Activated CD4-positive, alpha-beta T cell treated with anti-CD3 and anti-CD28 coated beads, Interleukin-2, amount 10 ng/mL, durations not matched to agents 24 days and 14 days (primary cell): ENCODE measurements around the gene TRPM2. TPM values are rescaled to one million over a fixed set of nuclear protein-coding genes. Genes with fewer than 3 reads are reported as not detected.
A peak's percentile ranks its signal among the peaks of the same experiment; 100 is the strongest.
"Not testable (repeated sequence)": the region's sequence is repeated elsewhere in the genome, so short reads cannot be mapped to it uniquely, and the experiment has no call there.

Experiments
- DNase-seq: peaks from one replicate; pipeline ENCODE4 v3.0.0; 2022
- H3K27ac Mint-ChIP-seq: one replicate; pipeline ENCODE4 v1.8.0; 2022; ENCODE audit warnings: mild to moderate bottlenecking, mixed read lengths
- H3K27me3 Mint-ChIP-seq: one replicate; pipeline ENCODE4 v1.8.0; 2022; ENCODE audit warnings: mixed read lengths
- H3K36me3 Mint-ChIP-seq: one replicate; pipeline ENCODE4 v1.8.0; 2022; ENCODE audit warnings: low read depth, mild to moderate bottlenecking, mixed read lengths
- H3K4me1 Mint-ChIP-seq: one replicate; pipeline ENCODE4 v1.8.0; 2021; ENCODE audit warnings: mixed read lengths
- H3K4me3 Mint-ChIP-seq: one replicate; pipeline ENCODE4 v1.8.0; 2022; ENCODE audit warnings: mild to moderate bottlenecking, moderate library complexity, mixed read lengths
- H3K9me3 Mint-ChIP-seq: one replicate; pipeline ENCODE4 v1.8.0; 2021; ENCODE audit warnings: mixed read lengths
- intact Hi-C: fragments of 100-400 bp; cut with micrococcal nuclease; formaldehyde crosslinking; loops from one replicate; pipeline ENCODE4 v1.15.1; 2023
- total RNA-seq: library from RNA; stranded (reverse); gene quantifications from 2 replicates; pipeline ENCODE4 v1.2.3, GENCODE V29; 2022

Gene TRPM2
- total RNA-seq, 1 donor from 2014 or later, result 9.8 TPM

- DNase-seq, result no peak
- no peaks in the 10 kb centered on the region for H3K9me3 Mint-ChIP-seq
- intact Hi-C loops, result loop anchor here (5.0 kb wide), 4 partner anchors 38 to 1852 kb away; partner anchors contain the start of genes PCBP3 and PKNOX1
- H3K4me3 Mint-ChIP-seq, result no peak overlapping the region
- H3K36me3 Mint-ChIP-seq, result peaks cover 4% of the 10 kb centered on the region
- H3K27ac Mint-ChIP-seq, result no peak overlapping the region
- H3K27me3 Mint-ChIP-seq, result no peaks in the 10 kb centered on the region
- H3K4me1 Mint-ChIP-seq, result peaks cover 12% of the 10 kb centered on the region
These were observed 18.0 kb upstream of the TRPM2 start for GRCh38 chr21:44335266-44336059.

DNA sequence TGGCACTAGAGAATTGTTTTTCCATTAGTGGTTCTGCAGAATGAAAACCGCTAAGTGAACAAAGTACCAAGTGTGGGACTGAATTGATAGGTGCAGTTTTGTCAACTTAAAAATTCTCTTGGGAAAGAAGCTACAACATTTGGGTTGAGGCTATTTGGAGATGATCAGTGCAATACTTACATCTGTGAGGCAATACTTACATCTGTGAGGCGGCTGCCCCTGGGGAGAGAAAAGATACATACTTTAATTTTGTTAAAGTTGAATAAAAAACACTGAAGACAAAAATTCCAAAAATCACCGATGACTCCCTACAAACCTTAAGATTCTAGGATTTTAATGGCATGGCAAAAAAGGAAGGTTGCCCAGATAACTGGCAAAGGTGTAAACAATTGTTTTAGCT is 16.0 kb upstream of the TRPM2 start:
- Mint-ChIP-seq H3K36me3 (peaks cover 4% of the 10 kb centered on the region), H3K27me3 (no peaks in the 10 kb centered on the region), H3K4me3 (peak overlapping the region; percentile 50), H3K4me1 (peaks cover 13% of the 10 kb centered on the region), H3K9me3 (no peaks in the 10 kb centered on the region), H3K27ac (peak overlapping the region; percentile 58)
- intact Hi-C loops, result loop anchor here (5.0 kb wide), 4 partner anchors 40 to 1850 kb away; partner anchors contain the start of genes PCBP3 and PKNOX1
- no peak for DNase-seq

DNA sequence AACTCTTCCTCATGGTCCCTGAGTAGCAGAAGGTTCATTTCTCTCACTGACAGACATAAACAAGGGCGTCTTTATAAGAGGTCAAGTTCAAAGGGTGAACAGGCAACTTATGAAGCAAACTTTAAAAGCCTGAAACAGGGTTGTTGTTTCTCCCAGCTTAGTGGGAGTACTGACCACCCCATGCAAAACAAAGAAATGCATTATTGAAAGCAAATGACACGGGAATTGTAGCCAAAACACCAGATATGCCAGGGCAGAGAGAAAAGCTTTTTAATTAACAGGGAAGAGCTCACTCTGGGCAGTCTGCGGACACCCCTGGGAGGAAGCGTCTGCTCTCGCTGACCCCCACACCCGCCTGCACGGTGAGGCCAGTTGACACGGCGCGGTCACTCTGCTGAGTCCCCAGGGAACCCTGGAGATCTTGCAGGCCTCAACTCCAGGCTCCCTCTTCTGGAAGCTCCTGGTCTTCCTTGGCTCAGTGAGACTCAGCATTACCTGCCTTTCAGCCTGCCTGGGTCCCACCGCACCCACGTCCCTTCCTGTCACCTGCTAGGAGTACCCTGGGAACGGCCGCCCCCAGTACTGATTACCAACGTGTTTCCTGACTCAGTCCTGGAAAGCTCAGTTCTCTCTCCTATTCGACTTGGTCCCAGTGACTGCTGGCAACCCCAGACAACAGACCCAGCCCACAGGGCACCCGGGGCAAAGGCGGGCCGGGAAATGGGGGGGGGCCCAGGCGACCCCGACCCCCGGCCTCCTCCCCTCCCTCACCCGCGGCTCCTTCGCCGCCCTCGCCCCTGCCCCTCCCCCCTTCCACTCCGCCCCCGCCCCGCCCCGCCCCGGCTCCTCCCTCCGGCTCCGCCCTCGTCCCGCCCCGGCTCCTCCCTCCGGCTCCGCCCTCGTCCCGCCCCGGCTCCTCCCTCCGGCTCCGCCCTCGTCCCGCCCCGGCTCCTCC is 15.2 kb upstream of the TRPM2 start:
- peak; percentile 80 for DNase-seq
- H3K4me3 Mint-ChIP-seq, result peak overlapping the region; percentile 52
- H3K27me3 Mint-ChIP-seq, result no peaks in the 10 kb centered on the region
- no peaks in the 10 kb centered on the region for H3K9me3 Mint-ChIP-seq
- peaks cover 13% of the 10 kb centered on the region for H3K4me1 Mint-ChIP-seq
- peak overlapping the region; percentile 70 for H3K27ac Mint-ChIP-seq
- H3K36me3 Mint-ChIP-seq, result peaks cover 4% of the 10 kb centered on the region
- intact Hi-C loops, result loop anchor here (2.0 to 5.0 kb wide), 6 partner anchors 41 to 1849 kb away; partner anchors contain the start of genes PCBP3, PKNOX1 and PTTG1IP

DNA sequence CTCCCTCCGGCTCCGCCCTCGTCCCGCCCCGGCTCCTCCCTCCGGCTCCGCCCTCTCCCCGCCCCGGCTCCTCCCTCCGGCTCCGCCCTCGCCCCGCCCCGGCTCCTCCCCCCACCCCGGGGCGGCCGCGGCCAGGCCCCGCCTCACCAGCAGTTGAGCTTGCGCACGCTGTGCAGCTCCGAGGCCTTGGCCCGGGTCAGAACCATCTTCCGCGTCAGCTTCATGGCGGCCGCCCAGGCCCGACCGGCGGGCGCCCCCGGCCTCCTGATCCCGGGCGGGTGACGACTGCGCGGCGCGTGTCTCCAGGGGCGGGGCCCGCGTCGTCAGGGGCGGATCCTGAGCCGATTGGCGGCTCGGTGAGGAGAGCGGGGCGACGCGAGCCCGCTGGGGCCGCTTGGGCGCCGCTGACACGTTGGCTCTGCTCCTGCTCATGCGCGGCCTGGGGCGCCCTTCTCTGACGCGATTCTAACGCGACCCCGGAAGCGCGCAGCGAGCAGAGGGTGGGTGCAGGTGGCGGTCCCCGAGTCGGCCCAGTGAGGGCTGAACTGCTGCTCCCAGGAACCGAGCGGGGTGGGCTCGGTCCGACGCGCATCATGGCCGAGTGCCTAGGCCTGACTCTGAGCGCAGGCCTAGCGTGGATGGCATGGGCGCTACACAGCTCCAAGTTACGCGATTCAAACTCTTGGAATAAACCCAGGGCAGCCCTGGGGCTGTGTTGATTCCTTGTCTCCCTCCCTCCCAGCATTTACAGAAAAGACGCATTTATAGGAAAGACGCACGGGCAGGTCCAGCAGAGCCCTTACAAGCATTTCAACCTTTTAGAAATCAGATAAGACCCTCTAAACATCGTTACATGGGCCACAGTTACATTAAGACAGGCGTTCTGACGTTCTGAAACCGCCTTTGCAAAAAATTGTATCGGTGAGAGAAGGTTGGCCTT is 14.2 kb upstream of the TRPM2 start, which contains the start of gene CFAP410:
Gene CFAP410 (minus strand): TSS at position 420 of the 940 bp plus-strand sequence. CDS start 196 bp downstream, at position 224.
- Mint-ChIP-seq H3K27me3 (no peaks in the 10 kb centered on the region), H3K9me3 (no peaks in the 10 kb centered on the region), H3K27ac (peak within 1 kb of the TSS; percentile 92), H3K4me3 (peak within 1 kb of the TSS; percentile 93), H3K36me3 (peaks cover 4% of the 10 kb centered on the region), H3K4me1 (peaks cover 13% of the 10 kb centered on the region)
- intact Hi-C loops, result loop anchor here (1.0 to 5.0 kb wide), 7 partner anchors 42 to 1848 kb away; partner anchors contain the start of genes LRRC3, PCBP3, PKNOX1 and PTTG1IP
- DNase-seq, result peak; percentile 99

- H3K4me3 Mint-ChIP-seq, intact Hi-C loops, H3K36me3 Mint-ChIP-seq, H3K27me3 Mint-ChIP-seq, H3K9me3 Mint-ChIP-seq, DNase-seq, H3K27ac Mint-ChIP-seq: not testable (repeated sequence)
- peaks cover 13% of the 10 kb centered on the region for H3K4me1 Mint-ChIP-seq
These were observed 11.5 kb upstream of the TRPM2 start for GRCh38 chr21:44341726-44342458.

DNA sequence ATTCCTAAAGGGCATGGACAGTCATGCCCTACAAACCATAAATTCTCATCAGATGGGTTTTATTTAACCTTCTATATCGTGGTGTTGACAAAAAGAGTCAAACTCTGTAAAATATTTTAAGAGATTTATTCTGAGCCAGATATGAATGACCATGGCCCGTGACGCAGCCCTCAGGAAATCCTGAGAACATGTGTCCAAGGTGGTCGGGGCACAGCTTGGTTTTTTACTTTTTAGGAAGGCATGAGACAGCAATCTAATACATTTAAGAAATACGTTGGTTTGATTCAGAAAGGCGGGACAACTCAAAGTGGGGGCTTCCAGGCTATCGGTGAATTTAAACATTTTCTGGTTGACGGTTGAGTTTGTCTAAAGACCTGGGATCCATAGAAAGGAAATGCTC is 10.4 kb upstream of the TRPM2 start:
- H3K4me1 Mint-ChIP-seq, result peaks cover 12% of the 10 kb centered on the region
- H3K36me3 Mint-ChIP-seq, H3K27me3 Mint-ChIP-seq, H3K9me3 Mint-ChIP-seq, DNase-seq, H3K27ac Mint-ChIP-seq, intact Hi-C loops, H3K4me3 Mint-ChIP-seq: not testable (repeated sequence)

- no peak overlapping the region for H3K27ac Mint-ChIP-seq
- intact Hi-C loops, result no loop called here
- H3K9me3 Mint-ChIP-seq, result no peaks in the 10 kb centered on the region
- no peaks in the 10 kb centered on the region for H3K36me3 Mint-ChIP-seq
- no peak for DNase-seq
- H3K4me3 Mint-ChIP-seq, result no peak overlapping the region
- H3K4me1 Mint-ChIP-seq, result peaks cover 8% of the 10 kb centered on the region
- peaks cover 19% of the 10 kb centered on the region for H3K27me3 Mint-ChIP-seq
These were observed 8.8 kb upstream of the TRPM2 start for GRCh38 chr21:44344541-44345183.

DNA sequence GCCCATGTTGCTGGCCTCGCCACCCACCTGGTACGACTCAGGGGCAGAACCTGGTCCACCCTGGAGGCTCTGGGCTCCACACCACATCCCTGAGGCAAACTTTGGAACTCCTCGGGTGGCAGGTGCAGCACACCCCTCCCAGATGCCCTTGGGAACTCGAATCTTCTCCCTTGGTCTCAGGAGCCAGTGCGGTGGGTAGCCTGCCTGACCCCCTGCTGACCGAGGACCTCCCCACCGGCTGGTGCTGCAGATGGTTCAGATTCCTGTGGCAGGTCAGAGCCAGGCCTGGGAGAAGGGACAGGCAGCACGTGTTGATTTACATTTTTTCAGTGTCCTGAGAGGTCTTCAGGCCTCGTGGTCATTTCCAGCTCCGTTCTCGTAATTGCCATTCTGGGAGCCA is 7.9 kb upstream of the TRPM2 start:
- intact Hi-C loops, result no loop called here
- H3K9me3 Mint-ChIP-seq, result no peaks in the 10 kb centered on the region
- H3K4me1 Mint-ChIP-seq, result peaks cover 1% of the 10 kb centered on the region
- no peaks in the 10 kb centered on the region for H3K36me3 Mint-ChIP-seq
- H3K27ac Mint-ChIP-seq, result no peak overlapping the region
- no peak overlapping the region for H3K4me3 Mint-ChIP-seq
- DNase-seq, result no peak
- peaks cover 19% of the 10 kb centered on the region for H3K27me3 Mint-ChIP-seq

DNA sequence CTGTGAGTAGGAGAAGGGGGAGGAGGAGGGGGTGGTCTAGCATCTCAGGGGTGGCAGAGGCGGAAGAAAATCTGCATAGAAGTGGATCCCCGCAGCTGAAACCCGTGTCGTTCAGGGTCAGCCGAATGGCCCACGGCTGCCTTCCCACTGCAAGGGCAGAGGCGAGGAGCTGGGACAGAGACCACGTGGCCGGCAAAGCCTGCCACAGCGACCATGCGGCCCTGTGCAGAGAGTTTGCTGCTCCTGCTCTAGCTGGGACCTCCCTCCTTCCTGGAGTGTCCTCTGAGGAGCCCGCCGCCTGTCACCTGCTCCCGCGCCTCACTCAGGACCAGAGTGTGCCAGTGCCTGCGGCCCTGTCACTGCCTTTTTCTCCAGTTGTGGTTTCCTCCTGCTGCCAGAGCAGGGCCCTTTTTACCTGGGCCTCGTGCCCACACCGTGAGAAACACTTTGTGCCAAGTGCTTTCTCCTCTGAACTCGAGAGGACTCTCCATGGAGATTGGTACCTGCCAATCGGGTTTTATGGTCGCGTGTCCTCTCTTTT is 5.4 kb upstream of the TRPM2 start:
- Mint-ChIP-seq H3K4me3 (no peak overlapping the region), H3K27me3 (peaks cover 22% of the 10 kb centered on the region), H3K4me1 (peaks cover 10% of the 10 kb centered on the region), H3K9me3 (no peaks in the 10 kb centered on the region), H3K36me3 (no peaks in the 10 kb centered on the region), H3K27ac (no peak overlapping the region)
- intact Hi-C loops, result no loop called here
- no peak for DNase-seq

- Mint-ChIP-seq H3K4me3 (no peak overlapping the region), H3K4me1 (peaks cover 18% of the 10 kb centered on the region), H3K27ac (no peak overlapping the region), H3K36me3 (no peaks in the 10 kb centered on the region), H3K27me3 (peaks cover 22% of the 10 kb centered on the region), H3K9me3 (no peaks in the 10 kb centered on the region)
- intact Hi-C loops, result no loop called here
- DNase-seq, result no peak
These were observed 4.6 kb upstream of the TRPM2 start for GRCh38 chr21:44348861-44349260.

DNA sequence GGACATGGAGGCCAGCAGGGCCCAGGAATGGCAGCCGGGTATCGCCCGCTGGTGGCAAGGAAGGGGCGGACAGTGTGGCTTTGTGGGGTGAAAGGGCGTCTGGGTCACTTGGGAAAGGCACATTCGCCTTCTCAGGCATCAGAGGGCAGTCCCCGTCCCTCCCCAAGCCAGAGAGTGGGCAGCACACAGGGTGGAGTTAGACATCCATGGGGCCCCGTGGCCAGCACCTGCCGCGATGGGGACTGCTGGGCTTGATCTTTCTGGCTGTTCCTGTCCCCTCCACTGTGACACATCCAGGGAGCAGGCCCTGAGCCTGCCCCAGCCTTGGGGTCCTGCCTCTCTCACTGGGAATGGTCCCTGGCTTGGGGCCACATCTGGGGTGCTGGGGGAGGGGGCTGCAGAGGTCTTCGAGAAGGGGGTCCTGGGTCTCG is 4.0 kb upstream of the TRPM2 start:
- Mint-ChIP-seq H3K27me3 (peaks cover 22% of the 10 kb centered on the region), H3K36me3 (peaks cover under 1% of the 10 kb centered on the region), H3K9me3 (no peaks in the 10 kb centered on the region), H3K4me3 (no peak overlapping the region), H3K4me1 (peaks cover 24% of the 10 kb centered on the region), H3K27ac (no peak overlapping the region)
- intact Hi-C loops, result no loop called here
- DNase-seq, result no peak
